Neural cell (in vitro differentiated cells): ENCODE data around the gene SDC4.

Source experiments
- EZH2 ChIP-seq: fragments of 200-600, 300-800 bp; shearing (Covaris generic), sonication (generic); IDR thresholded peaks from 2 replicates; pipeline ENCODE4 v1.6.1; 2014; ENCODE audit warnings: antibody characterized with exemption, low read length, borderline replicate concordance, mild to moderate bottlenecking; ENCODE audit not compliant: insufficient read depth, poor library complexity, severe bottlenecking
- MXI1 ChIP-seq: fragments of 450-650 bp; conservative IDR thresholded peaks from 2 replicates; pipeline ENCODE4 v1.6.1; 2014; ENCODE audit warnings: antibody characterized with exemption, mild to moderate bottlenecking; ENCODE audit not compliant: poor library complexity, severe bottlenecking
- POLR2AphosphoS5 ChIP-seq: IDR thresholded peaks from 2 replicates; pipeline ENCODE4 v1.6.1; 2012
- SMC3 ChIP-seq: fragments of 450-650 bp; conservative IDR thresholded peaks from 2 replicates; pipeline ENCODE4 v1.6.1; 2014; ENCODE audit warnings: antibody characterized with exemption, mild to moderate bottlenecking, moderate library complexity; ENCODE audit not compliant: poor library complexity
- TAF1 ChIP-seq: IDR thresholded peaks from 2 replicates; pipeline ENCODE4 v1.6.1; 2012; ENCODE audit warnings: low read depth
- TF ChIP-seq, protein P1 (sequence below): fragments of 450-650 bp; IDR thresholded peaks from 2 replicates; pipeline ENCODE4 v1.5.1; 2014; ENCODE audit warnings: antibody characterized with exemption, mild to moderate bottlenecking, moderate library complexity; ENCODE audit not compliant: poor library complexity, severe bottlenecking

DNA sequence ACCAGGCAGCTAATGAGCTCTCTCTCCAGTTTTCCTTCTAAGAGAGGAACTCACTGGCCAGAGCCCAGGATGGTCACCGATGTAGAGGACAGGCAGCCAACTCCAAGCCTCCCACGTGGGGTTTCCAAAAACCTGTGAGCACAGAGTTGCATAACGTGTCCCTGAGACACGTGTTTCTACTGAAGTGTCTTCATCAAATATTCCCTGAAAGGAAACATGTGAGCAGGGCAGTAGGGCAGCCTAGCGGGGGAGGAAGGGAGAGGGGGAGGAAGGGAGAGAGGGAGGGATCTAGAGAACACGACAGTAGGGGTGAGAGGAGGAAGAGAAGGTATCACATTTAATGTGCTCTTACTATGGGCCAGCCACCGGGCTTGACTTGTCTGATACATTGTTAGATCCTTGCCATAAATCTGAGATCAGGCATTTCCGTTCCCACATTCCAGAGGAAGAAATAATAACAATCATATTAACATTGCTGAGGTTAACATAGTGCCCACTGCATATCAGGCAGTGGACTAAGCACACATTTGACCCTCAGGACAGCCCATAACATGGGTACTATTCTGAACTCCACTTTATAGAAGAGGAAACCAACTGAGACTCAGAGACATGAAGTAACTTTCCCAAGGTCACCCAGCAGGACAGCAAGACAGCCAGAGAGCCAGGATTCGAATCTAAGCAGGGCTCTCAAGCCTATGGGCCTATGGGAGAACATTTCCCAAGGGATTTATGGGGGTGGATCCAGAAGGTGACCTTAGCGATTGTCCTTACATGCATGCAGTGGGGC lies 10.3 kb upstream of the SDC4 start:
- TF ChIP-seq, protein P1, sequence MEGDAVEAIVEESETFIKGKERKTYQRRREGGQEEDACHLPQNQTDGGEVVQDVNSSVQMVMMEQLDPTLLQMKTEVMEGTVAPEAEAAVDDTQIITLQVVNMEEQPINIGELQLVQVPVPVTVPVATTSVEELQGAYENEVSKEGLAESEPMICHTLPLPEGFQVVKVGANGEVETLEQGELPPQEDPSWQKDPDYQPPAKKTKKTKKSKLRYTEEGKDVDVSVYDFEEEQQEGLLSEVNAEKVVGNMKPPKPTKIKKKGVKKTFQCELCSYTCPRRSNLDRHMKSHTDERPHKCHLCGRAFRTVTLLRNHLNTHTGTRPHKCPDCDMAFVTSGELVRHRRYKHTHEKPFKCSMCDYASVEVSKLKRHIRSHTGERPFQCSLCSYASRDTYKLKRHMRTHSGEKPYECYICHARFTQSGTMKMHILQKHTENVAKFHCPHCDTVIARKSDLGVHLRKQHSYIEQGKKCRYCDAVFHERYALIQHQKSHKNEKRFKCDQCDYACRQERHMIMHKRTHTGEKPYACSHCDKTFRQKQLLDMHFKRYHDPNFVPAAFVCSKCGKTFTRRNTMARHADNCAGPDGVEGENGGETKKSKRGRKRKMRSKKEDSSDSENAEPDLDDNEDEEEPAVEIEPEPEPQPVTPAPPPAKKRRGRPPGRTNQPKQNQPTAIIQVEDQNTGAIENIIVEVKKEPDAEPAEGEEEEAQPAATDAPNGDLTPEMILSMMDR, result no peak
- TF ChIP-seq POLR2AphosphoS5 (no peak), EZH2 (no peak), MXI1 (no peak), SMC3 (no peak), TAF1 (no peak)
